IPS-15b (cell line): ENCODE data around the gene FAM53B.

Experiments used
- H3K27me3 ChIP-seq: one replicate; pipeline ENCODE4 v1.6.1; 2013; ENCODE audit warnings: low read length; ENCODE audit not compliant: control insufficient read depth, insufficient read depth
- H3K36me3 ChIP-seq: one replicate; pipeline ENCODE4 v1.6.1; 2013; ENCODE audit warnings: low read length; ENCODE audit not compliant: control insufficient read depth, insufficient read depth
- H3K4me1 ChIP-seq: one replicate; pipeline ENCODE4 v1.6.1; 2013; ENCODE audit warnings: mild to moderate bottlenecking, low read length; ENCODE audit not compliant: control insufficient read depth, insufficient read depth
- H3K4me3 ChIP-seq: one replicate; pipeline ENCODE4 v1.5.1; 2013; ENCODE audit warnings: low read depth, low read length
- H3K9ac ChIP-seq: one replicate; pipeline ENCODE4 v1.6.1; 2013; ENCODE audit warnings: low read depth, mild to moderate bottlenecking, low read length
- H3K9me3 ChIP-seq: one replicate; pipeline ENCODE4 v1.6.1; 2013; ENCODE audit warnings: mild to moderate bottlenecking, low read length; ENCODE audit not compliant: control insufficient read depth, insufficient read depth

The FAM53B gene

GRCh38 chr10:124688386-124688785 is 55.8 kb downstream of the FAM53B start:
- Histone ChIP-seq H3K36me3 (no peaks in the 10 kb centered on the region), H3K9ac (no peak overlapping the region), H3K4me3 (no peak overlapping the region), H3K9me3 (no peaks in the 10 kb centered on the region), H3K27me3 (no peaks in the 10 kb centered on the region), H3K4me1 (no peaks in the 10 kb centered on the region)

GRCh38 chr10:124686707-124687376 is 57.3 kb downstream of the FAM53B start:
- Histone ChIP-seq H3K4me3 (no peak overlapping the region), H3K9ac (no peak overlapping the region), H3K36me3 (peaks cover 3% of the 10 kb centered on the region), H3K4me1 (no peaks in the 10 kb centered on the region), H3K27me3 (no peaks in the 10 kb centered on the region), H3K9me3 (no peaks in the 10 kb centered on the region)

- Histone ChIP-seq H3K36me3 (peaks cover 13% of the 10 kb centered on the region), H3K4me3 (no peak overlapping the region), H3K27me3 (no peaks in the 10 kb centered on the region), H3K4me1 (no peaks in the 10 kb centered on the region), H3K9ac (no peak overlapping the region), H3K9me3 (no peaks in the 10 kb centered on the region)
These were observed 58.9 kb downstream of the FAM53B start for GRCh38 chr10:124685261-124685660.

GRCh38 chr10:124683814-124684213 is 60.4 kb downstream of the FAM53B start:
- Histone ChIP-seq H3K4me1 (no peaks in the 10 kb centered on the region), H3K27me3 (no peaks in the 10 kb centered on the region), H3K4me3 (no peak overlapping the region), H3K9me3 (no peaks in the 10 kb centered on the region), H3K9ac (no peak overlapping the region), H3K36me3 (peaks cover 17% of the 10 kb centered on the region)

GRCh38 chr10:124681626-124682552 is 62.3 kb downstream of the FAM53B start:
- Histone ChIP-seq H3K9me3 (no peaks in the 10 kb centered on the region), H3K4me3 (no peak overlapping the region), H3K36me3 (peaks cover 17% of the 10 kb centered on the region), H3K27me3 (no peaks in the 10 kb centered on the region), H3K9ac (no peak overlapping the region), H3K4me1 (no peaks in the 10 kb centered on the region)

GRCh38 chr10:124681091-124681490 is 63.1 kb downstream of the FAM53B start:
- no peaks in the 10 kb centered on the region for H3K9me3 ChIP-seq
- no peak overlapping the region for H3K9ac ChIP-seq
- H3K27me3 ChIP-seq: no peaks in the 10 kb centered on the region
- no peaks in the 10 kb centered on the region for H3K4me1 ChIP-seq
- H3K4me3 ChIP-seq: no peak overlapping the region
- peaks cover 17% of the 10 kb centered on the region for H3K36me3 ChIP-seq

GRCh38 chr10:124680675-124681074 is 63.5 kb downstream of the FAM53B start:
- Histone ChIP-seq H3K4me1 (no peaks in the 10 kb centered on the region), H3K4me3 (no peak overlapping the region), H3K9me3 (no peaks in the 10 kb centered on the region), H3K36me3 (peaks cover 17% of the 10 kb centered on the region), H3K27me3 (no peaks in the 10 kb centered on the region), H3K9ac (no peak overlapping the region)

GRCh38 chr10:124679401-124679800 is 64.8 kb downstream of the FAM53B start:
- Histone ChIP-seq H3K4me3 (no peak overlapping the region), H3K36me3 (peaks cover 19% of the 10 kb centered on the region), H3K4me1 (no peaks in the 10 kb centered on the region), H3K9ac (no peak overlapping the region), H3K27me3 (no peaks in the 10 kb centered on the region), H3K9me3 (no peaks in the 10 kb centered on the region)

- H3K4me3 ChIP-seq: no peak overlapping the region
- H3K9me3 ChIP-seq: no peaks in the 10 kb centered on the region
- H3K27me3 ChIP-seq: no peaks in the 10 kb centered on the region
- H3K36me3 ChIP-seq: peaks cover 19% of the 10 kb centered on the region
- H3K9ac ChIP-seq: no peak overlapping the region
- H3K4me1 ChIP-seq: no peaks in the 10 kb centered on the region
These were observed 65.5 kb downstream of the FAM53B start for GRCh38 chr10:124678557-124679240.

- Histone ChIP-seq H3K4me1 (no peaks in the 10 kb centered on the region), H3K36me3 (peaks cover 19% of the 10 kb centered on the region), H3K9ac (no peak overlapping the region), H3K27me3 (no peaks in the 10 kb centered on the region), H3K4me3 (no peak overlapping the region), H3K9me3 (no peaks in the 10 kb centered on the region)
These were observed 66.2 kb downstream of the FAM53B start for GRCh38 chr10:124677749-124678556.

- H3K27me3 ChIP-seq: no peaks in the 10 kb centered on the region
- H3K36me3 ChIP-seq: peaks cover 19% of the 10 kb centered on the region
- no peaks in the 10 kb centered on the region for H3K4me1 ChIP-seq
- no peaks in the 10 kb centered on the region for H3K9me3 ChIP-seq
- no peak overlapping the region for H3K9ac ChIP-seq
- H3K4me3 ChIP-seq: no peak overlapping the region
These were observed 66.9 kb downstream of the FAM53B start for GRCh38 chr10:124677293-124677699.
